GM18909 (cell line): ENCODE measurements around the gene GFM2.
"Not testable (repeated sequence)": the region's sequence is repeated elsewhere in the genome, so short reads cannot be mapped to it uniquely, and the experiment has no call there.

Experiments
- ATAC-seq: cut with Tn5 transposase; IDR thresholded peaks from one replicate; pipeline ENCODE4 v1.9.1; 2021; ENCODE audit warnings: mild to moderate bottlenecking; ENCODE audit not compliant: unreplicated experiment, poor library complexity

Gene GFM2

DNA sequence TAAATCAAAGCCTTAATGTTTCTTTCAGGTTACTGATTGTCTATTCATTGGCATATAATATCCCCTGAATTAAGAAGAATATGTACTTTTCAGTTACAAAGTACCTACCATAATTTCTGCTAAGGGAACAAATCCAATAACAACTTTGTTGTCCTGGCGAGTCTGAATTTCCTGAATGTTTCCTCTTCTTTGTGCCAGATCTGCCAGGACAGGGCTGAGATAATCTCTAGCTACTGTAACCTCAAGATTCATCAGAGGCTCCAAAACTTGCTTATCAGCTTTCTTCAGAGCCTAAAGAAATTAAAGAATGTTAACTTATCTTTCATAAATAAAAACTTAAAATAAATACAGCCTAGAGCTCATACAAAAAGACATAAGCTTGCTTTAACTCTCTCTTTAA is 44.6 kb downstream of the GFM2 start:
- ATAC-seq = no peak

DNA sequence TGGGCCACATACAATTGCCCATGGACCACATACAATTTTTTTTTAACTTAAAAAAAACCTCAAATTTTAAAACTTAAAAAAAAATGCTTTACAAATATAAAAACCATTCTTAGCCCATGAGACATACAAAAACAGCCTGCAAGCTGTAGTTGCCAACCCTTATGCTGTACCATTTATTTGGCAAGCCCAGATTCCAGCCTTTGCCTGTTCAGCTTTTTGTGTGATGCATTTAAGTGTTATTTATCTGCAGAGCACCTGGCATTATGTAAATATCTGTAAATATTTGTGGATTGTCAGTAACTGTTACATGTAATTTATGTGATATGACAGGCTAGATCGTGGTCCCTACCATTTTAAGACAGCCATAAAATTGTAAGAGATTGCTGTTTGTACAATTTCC is 49.3 kb downstream of the GFM2 start:
- ATAC-seq = no peak

DNA sequence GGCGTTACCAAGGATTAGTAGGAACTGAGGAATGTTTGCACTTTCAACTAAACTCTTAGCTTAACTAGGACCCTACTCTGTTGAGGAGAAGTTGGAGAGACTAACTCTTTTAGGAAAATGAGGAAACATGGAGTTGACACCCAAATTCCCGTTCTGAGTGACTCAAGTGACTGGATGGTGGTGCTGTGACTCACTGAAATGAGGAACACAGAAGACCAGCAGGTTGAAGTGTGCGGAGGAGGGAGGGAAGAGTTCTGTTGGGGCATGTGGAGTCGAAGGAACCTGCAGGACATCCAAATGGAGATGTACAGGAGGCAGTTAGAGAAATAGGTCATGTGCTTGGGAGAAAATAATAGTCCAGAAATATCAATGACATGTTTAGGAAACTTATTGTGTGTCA is 73.7 kb downstream of the GFM2 start:
- ATAC-seq = no peak

DNA sequence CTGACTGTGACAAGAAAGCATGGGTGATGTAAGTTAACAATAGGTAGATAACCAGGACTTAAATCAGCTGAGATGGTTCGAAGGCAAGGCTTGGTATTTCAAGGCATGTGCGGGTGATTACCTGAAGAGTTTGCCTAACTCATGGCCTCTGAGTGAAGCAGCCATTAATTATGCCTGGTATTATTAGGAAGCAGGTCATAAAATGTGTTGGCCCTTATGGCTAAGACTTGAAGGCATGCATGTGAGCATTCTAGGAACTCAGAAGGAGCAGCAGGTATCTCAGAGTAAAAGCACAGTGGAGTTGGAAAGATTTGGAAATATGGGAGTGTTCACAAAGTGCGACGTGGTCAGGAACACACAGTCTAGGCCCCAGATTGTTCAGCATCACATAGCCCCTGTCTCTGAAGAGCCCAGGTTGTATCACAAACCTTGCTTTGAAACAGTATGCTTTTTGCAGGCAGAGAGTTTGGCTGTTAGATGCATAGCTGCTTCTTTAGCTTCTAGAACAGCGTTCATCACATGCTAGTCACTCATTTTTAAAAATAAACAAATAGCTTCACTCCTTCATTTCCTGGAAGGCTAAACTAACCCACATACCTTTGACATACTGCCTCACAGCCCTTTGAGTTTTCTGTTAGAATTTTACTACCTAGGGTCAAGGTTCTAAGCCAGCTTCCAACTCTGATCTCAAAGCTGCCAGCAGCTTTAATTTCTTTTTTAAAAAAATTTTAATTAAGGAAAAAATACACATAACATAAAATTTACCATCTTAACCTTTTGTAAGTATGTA is 79.8 kb downstream of the GFM2 start:
- ATAC-seq = no peak

DNA sequence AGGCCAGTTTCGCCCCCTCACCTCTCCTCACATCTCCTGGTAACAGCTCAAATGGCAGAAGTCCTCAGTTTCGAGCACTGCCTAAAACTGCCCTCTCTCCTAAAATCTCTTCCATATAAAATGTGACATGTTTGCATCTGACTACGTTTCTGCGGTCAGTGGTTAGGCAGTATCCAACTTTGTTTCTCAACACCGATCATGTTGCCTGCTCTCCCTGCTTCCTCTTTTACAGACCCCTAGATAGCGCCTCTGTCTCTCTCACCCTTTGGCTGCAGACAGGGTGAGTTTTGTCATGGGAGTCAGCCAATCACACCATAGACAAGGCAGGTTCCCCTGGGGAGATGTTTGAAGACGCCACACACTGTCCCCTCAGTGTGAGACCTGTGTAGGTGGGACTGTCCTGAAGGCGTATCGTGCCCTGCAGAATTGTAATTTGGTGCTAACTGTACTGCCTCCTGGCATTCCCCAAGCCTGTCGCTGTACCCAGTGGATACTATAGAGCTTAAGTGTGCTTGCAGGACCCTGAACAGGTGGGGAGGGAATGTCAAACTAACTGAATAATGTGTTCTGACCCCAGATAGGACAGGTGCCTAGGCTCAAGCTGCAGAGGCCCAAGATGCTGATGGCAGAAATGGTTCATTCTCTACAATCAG is 80.8 kb downstream of the GFM2 start:
- peak; percentile 60 for ATAC-seq

GRCh38 chr5:74684900-74685851 is 81.7 kb downstream of the GFM2 start, which contains the start of gene HEXB:
Gene HEXB, plus strand, starts transcription at chr5:74685233. Its CDS starts 28 bp downstream, at chr5:74685261.
- ATAC-seq = peak; percentile 82

- no peak for ATAC-seq
Observed at GRCh38 chr5:74679966-74680365, 87.0 kb downstream of the GFM2 start.

DNA sequence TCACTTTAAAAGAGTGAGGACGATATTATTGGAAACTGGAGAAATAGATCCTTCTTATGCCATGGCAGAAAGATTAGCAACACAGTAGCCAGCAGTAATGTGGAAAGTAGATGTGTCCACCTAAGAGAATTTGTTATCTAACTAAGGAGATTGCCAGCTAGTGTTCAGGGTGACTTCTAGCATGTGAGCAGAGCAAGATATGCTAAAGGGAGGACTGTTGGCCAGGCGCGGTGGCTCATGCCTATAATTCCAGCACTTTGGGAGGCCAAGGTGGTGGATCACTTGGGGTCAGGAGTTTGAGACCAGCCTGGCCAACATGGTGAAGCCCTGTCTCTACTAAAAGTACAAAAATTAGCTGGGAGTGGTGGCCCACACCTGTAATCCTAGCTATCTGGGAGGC is 87.6 kb downstream of the GFM2 start:
- not testable (repeated sequence) for ATAC-seq

DNA sequence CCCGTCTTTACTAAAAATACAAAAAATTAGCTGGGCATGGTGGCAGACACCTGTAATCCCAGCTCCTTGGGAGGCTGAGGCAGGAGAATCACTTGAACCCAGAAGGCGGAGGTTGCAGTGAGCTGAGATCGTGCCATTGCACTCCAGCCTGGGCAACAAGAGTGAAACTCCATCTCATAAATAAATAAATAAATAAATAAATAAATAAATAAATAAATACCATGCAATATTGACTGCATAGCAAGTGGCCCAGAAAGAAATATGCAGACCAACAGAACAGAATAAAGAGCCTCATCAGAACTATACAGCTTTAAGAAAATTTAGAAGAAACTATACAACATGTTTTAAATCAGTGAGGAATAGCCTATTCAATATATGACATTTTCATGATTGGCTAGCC is 88.8 kb downstream of the GFM2 start:
- not testable (repeated sequence) for ATAC-seq

DNA sequence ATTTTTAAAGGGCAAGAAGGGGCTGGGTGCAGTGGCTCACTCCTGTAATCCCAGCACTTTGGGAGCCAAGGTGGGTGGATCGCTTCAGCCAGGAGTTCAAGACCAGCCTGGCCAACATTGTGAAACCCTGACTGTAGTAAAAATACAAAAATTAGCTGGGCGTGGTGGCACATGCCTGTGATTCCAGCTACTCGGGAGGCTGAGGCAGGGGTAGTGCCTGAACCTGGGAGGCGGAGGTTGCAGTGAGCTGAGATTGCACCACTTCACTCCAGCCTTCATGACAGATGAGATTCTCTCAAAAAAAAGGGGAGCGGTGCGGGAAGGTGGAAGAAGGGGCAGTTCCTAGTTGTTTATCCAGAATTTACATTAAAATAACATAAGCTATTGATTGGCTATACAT is 90.5 kb downstream of the GFM2 start:
- not testable (repeated sequence) for ATAC-seq

DNA sequence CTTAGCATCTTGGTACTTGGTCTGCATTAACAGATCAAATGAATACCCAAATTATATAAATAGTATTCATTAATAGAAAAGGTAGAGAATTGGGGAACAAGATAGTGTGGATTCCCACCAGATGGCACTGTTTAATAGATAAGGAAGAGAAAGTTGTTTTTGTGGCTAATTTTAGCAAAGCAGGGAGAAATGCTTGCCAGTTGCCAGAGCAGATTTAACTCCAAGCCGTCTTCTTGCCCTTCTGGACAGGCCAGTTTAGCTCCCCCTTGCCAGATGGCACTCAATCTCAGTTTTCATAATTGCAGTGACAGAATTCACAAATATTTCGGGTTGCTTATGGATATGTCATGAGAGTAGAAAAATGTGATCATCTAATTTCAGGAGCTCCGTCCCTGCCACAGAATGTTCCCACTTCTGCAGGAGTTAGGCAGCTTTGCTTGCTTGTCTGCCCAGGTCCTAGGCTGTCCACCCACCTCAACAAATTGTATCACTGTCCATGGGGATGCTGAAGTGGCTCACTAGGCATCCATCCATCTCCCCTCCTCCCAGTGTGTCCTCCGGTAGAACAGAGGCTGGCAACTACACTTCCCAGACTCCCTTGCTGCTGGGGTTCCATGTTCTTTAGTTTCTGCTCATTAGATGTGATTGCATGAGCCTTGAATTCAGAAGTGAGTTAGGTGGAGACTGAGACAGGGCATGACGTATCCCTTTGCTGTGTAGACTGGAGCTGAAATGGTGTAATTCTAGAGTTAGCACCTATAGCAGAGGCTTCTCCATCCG is 93.7 kb downstream of the GFM2 start:
- ATAC-seq = no peak

DNA sequence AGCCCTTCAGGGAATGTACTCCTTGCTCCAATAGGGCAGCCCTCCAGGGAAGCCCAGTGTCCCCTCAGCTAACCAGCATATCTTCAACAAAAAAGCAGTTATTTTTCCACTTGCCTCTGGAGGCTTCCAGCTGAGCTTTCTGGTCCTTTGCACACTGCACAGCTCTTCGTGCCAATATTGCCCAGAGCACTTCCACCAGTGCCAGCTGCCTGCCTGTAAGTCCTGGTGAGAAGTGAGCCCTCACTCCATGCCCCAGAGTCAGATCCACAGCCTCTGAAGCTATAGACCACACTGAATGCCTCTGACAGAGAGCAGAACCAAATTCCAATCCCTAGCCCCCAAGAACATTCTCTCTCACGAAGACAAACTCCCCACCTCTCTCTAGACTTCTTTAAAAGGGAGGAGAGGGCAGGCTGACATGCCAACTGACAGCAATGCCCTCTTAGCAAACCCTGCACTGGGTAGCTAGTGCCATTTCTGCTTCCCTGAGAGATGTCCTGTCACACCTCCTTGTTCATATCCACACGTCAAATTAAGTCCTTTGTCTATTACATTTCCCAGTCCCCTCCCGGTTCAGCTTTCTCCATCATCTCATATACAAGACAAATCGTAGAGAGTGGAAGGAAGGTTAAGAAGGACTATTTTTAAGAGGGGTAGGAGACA is 94.6 kb downstream of the GFM2 start:
- ATAC-seq = no peak
